ENCODE results near the gene CADM4.

GRCh38 chr19:43678512-43679261 lies 39.0 kb upstream of the CADM4 start:
- TF ChIP-seq CTCF (IDR thresholded peaks at IDR 0.05; ENCODE audit: low read depth, low read length, poor library complexity, severe bottlenecking): no peak
- TF ChIP-seq EZH2phosphoT487 (IDR thresholded peaks at IDR 0.05; ENCODE audit: borderline replicate concordance, low read length): no peak
